Stimulated activated CD4-positive, alpha-beta T cell treated with anti-CD3 and anti-CD28 coated beads, Interleukin-2, amount 100 ng/mL, for 48 hours (primary cell): ENCODE results near the gene FXYD6.
"Not testable (repeated sequence)": the region's sequence is repeated elsewhere in the genome, so short reads cannot be mapped to it uniquely, and the experiment has no call there.

ENCODE experiments used
- DNase-seq, 2 donors: peaks; one replicate each; pipeline ENCODE4 v3.0.0-alpha.2; 2020

FXYD6 gene

DNA sequence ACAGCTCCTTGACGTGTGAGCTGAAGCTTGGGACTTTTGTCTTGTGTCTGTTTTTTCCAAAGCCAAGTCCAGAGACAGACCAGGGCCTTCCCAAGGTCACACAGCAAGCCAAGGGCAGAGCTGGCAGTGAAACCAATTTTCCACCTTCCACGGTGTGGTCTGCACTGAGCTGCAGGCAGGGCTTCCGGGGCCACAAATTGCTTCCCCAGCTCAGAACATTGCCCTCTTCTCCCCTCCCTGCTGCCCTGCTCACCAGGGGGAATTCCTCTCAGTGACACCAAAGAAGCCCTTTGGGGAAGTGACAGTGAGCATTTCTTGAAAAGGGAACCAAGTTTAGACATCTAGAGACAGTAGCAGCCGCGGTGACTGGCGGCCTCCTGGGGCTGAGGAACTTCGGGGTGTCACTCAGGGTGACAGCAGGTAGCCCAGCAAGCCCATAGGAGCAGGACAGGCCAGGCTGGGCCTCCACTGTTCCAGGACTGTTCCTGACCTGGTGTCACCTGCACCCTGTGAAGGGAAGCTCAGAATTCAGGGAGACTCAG lies 61.1 kb downstream of the FXYD6 start:
- peak; percentile 43 to 44 for DNase-seq

DNA sequence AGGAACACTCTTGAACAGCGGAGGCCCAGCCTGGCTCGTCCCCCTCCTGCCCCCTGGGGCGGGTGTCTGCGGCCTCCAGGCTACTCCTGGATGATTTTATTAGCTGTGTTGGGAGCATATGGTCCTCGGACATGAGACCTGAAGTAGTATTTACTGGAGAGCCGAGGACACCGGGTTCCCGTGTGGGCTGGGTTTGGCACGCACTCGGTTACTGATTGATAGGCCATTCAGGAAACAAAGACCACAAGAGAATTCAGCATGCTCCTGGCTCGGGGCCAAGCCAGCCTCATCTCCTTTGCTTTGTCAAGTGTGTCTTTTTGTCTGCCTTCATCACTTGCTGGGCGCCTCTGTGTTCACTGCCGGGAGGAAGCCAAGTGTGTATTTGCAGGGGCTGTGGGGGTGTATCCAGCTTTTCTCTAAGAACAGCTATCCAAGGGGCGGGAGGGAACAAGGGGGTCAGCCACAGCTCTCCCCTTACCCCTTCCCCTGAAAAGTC lies 61.6 kb downstream of the FXYD6 start:
- peak; percentile 64 to 74 for DNase-seq

- no peak for DNase-seq
Observed at GRCh38 chr11:117814204-117814765, 62.2 kb downstream of the FXYD6 start.

- not testable (repeated sequence) for DNase-seq
Observed at GRCh38 chr11:117810056-117810451, 66.4 kb downstream of the FXYD6 start.

DNA sequence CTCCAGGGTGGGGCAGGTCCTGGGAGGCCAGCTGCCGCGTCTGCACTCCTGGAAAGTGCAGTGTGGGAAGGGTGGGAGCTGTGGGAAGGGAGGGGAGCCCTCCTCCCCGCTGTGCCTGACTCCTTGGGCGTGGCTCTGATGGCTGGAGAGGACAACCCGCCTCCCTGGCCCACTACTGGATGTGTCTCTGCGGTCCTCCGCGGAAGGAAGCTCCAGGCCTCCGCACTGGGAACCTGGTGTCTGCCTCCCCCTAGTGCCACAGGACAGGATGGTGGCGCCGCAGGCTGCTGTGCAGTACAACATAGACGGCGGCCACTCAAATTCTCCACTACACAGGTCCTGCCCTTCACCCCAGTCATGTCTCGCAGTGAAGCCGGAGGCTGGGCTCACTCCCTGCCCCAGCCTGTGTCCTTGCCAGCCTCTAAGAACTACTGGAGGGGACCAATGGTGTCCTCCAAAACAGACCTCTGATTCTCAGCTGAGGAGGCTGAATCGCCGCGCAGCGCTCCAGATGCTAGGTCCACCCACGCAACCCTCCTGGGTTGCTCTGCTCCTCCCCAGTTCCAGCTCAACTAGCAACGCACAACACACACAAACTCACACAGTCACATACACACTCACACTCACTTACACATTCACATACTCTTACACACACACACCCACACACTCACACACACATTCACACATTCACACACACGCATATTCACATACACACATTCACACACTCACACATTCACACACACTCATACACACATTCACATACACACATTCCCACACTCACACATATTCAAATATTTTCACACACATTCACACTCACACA lies 67.0 kb downstream of the FXYD6 start:
- peak in 1 of 2 donors; percentile 43 for DNase-seq

DNA sequence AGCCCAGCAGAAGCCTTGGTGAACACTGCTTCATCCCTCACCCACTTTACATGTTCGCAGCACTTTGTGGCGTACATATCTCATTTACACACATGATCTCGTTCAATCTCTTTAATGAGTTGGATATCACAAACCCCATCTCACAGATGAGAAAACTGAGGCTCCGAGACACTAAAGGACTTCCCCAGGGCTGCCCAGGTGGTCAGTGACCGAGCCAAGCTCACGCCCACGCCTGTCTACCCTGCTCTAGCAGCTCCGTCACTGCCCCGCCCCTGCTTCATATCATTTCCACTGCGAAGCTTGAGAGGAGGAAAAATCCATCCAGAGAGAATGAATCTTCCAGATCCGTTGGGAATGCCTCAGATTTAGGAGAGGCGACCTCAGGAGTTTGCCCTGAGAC lies 67.7 kb downstream of the FXYD6 start:
- no peak for DNase-seq

DNA sequence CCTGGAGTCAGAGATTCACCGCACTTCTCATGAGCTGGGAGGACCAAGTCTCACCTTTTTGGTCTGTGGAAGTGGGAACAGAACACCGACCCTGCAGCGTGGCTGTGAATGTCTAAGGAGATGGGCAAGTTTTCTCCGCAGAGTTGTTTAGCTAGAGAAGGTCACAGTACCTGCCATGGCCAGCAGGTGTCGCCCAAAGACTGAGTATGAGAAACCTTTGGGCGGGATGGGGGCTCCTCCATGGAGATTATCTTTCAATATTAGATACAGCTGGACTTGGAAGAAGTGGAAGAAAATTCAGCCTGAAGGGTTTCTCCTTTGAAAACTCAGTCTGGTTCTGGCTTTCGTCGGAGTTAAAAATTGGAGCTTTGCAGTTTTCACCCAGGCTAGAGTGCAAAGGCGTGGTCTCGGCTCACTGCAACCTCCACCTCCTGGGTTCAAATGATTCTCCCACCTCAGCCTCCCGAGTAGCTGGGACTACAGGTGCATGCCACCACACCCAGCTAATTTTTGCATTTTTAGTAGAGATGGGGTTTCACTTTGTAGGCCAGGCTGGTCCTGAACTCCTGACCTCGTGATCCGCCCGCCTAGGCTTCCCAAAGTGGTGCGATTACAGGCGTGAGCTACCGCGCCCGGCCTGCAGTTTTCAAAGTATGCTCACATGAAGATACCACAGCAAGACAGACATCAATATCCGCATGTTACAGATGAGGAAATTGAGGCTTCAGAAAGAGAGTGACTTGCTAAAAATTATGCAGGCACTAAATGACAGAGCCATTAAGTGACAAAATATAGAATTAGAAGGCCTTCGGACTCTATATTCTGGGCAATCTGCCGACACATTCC lies 68.8 kb downstream of the FXYD6 start:
- DNase-seq = peak; percentile 64 to 86

DNA sequence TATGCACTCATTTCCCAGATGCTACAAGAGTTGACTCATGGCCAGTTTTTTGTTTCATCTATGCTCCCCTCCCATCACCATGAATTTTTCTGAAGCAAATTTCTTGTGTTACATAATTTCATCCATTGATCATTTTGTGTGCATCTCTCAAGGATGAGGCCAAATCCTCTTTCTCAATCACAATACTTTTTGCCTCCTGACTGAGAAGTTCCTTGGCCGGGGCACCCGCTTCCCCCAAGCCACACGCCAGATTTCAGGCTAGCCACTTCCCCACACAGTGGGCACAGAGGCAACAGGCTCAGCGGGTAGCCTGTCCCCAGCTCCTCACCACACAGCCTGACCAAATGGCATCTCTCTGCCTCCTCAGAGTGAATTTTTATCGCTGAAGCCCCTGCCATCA lies 69.6 kb downstream of the FXYD6 start:
- DNase-seq = no peak

DNA sequence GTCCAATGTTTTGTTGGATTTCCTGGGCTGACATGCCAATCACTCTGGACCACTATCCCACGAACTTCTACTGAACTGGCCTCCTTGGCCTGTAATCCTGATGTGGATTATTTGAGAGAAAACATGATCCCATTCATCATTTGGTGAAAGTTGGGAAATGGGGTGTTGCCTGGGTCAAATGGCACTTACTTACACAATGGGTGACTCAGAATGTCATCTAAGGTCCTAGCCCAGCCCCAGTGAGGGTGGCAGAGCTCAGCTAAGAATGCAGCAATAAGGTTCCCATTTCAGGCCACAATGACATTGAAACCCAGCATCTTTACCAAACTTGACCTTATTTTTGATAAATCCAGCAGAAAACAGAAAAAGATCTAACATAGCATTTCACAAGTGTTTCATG lies 71.4 kb downstream of the FXYD6 start:
- no peak for DNase-seq

DNA sequence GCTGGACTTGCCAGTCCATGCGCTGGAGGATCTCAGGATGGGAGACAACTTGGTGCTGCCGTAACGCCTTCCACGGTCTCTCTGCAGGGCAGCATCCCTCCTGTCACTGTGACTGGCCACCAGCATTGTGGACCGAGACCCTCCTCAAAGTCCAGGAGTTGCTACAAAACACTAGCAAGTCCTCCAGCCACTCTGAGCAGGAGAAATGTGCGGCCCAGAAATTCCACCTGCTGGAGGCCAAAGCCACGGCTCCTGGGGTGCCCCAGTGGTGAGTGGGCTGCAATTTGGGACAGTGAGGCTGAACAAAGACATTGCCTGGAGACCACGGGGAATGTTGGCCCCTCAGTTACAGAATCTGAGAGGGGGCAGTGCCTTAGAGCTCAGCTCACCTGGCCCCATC lies 72.6 kb downstream of the FXYD6 start:
- DNase-seq = no peak

GRCh38 chr11:117799634-117800033 lies 76.8 kb downstream of the FXYD6 start:
- no peak for DNase-seq

- DNase-seq = peak in 1 of 2 donors; percentile 36
Observed at GRCh38 chr11:117796872-117797529, 79.5 kb downstream of the FXYD6 start, which contains the start of gene DSCAML1. Gene DSCAML1, minus strand, starts transcription at chr11:117797216. Its CDS starts 137 bp downstream, at chr11:117797079.

DNA sequence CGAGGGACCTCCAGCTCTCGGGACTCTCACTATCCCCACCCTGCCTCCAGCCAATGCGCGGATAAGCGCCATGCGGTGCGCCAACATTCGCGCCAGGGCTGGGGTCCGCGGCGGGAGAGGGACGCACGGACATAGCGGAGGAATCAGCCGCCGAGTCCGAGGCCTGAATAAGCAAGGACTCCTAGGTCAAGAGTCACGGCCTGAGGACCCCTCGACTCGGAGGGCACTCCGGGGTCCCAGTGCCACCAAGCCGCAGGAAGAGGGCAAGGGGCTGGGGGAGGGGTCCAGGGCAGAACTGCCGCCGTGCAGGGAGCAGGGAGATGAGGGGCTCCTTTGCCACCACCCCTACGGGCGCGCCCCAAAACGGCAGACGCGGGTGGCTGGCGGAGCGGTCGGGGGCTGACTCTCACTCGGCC lies 80.0 kb downstream of the FXYD6 start:
- DNase-seq = no peak

- no peak for DNase-seq
Observed at GRCh38 chr11:117795638-117796455, 80.6 kb downstream of the FXYD6 start.

DNA sequence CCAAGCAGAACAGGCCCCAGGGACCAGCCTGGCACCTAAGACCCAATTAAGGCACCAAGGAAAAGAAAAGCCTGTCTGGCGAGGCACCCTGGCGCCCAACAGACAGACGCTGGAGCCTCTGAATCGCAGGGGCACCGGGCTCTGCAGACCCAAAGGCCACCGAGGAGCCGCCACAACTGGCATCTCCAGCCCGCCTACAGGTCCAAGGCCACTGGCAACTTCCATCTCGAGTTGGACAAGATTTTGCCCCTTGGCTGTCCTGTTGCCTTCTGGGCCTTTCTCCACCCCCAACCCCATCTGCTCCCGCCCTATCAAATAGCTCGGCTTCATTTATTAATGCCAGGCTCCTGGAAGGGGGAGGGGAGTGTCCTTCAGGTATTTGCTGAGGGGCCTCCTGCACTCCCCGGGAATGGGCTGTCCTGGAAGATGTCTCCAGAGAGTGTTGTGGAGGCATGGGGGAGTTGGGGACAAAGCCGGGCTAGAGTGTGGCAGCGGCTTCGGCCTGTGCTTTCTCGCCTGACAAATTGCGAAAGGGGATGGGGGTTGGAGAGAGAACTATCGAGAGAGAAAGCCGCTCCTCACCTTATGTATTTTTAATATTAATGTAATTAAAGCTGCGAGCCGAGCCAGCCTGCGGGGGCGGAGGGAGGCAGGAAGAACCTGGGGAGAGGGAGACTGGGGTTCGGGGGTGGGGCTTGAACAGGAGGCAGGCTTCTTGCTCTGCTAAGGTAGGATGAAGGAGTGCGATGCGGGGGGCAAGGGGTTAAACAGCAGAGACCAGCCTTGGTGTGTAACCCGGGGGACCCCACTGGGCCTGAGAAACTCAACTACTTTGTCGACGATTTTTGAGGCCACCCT lies 81.5 kb downstream of the FXYD6 start:
- DNase-seq = no peak

GRCh38 chr11:117794135-117794534 lies 82.3 kb downstream of the FXYD6 start:
- no peak for DNase-seq

DNA sequence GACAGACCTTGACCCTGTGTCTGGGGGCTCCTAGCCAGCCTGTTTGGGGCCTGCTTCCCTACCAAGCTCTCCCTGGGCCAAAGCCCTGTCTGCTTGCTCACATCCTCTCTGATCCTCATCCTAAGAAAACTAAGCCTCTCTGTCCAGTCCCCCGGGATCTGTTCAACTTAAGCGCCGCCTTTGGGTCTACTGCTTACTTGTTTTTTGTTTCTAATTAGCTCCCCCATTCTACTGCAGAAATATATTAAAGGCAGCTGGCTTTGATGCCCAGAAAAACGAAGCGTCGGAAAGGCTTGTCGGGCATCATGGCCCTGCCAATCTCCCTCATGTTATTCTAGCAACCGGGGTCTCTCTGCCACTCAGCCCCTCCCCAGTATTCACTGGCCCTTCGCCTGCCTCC lies 82.9 kb downstream of the FXYD6 start:
- no peak for DNase-seq

- no peak for DNase-seq
Observed at GRCh38 chr11:117792992-117793391, 83.5 kb downstream of the FXYD6 start.

DNA sequence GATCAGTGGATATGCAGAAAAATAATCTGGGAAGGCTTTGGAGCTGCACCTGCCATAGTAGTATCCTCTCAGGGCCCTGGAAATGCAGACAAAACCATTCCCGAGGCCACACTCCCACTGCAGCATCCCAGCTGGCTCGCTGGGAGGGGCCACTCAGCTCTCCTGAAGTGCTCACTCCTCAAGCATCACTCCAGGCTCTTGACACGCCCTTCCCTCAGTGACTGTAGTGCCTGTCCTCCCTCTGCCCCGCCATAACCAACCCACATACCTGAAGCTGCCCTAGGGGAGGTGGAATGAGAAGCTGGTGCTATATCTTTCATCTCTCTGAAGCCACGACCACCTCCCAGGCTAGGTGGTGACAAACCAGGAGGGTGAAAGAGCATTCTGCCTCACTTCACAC lies 84.2 kb downstream of the FXYD6 start:
- DNase-seq = no peak

- no peak for DNase-seq
Observed at GRCh38 chr11:117790279-117790678, 86.2 kb downstream of the FXYD6 start.

DNA sequence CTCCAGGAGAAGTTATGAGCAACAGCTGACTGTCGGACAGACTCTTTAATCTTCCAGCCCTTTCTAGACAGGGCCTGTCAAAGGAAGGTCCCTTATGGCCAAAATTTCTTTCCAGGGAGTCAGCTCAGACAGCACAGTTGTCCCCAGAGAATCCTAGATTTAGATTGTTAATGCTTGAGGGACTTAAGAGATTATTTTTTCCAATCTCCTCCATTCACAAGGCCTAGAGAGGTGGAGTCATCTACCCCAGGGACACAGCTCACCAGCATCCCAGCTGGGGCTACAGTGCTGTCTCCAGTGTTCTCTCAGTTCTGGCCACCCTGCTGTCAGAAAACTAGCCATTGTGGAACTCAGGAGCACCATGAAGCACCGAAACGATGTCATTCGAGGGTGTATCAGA lies 87.2 kb downstream of the FXYD6 start:
- DNase-seq = no peak
